Stimulated activated naive CD8-positive, alpha-beta T cell treated with anti-CD3 and anti-CD28 coated beads, Interleukin-15, Interleukin-2, amounts not matched to agents 100 U/mL and 50 U/mL, for 24 hours (primary cell): Measurements from ENCODE around the gene LZTR1.
A peak's percentile ranks its signal among the peaks of the same experiment; 100 is the strongest.
"Not testable (repeated sequence)": the region's sequence is repeated elsewhere in the genome, so short reads cannot be mapped to it uniquely, and the experiment has no call there.

ENCODE experiments used
- ATAC-seq: fragments of 150-1000 bp; cut with Tn5 transposase; one replicate; pipeline ENCODE4 v1.10.0; 2021
- DNase-seq: peaks from one replicate; pipeline ENCODE4 v3.0.0; 2021

LZTR1 gene

GRCh38 chr22:20965888-20966855, 15.9 kb upstream of the LZTR1 start:
- ATAC-seq: no peak
- DNase-seq: no peak

DNA sequence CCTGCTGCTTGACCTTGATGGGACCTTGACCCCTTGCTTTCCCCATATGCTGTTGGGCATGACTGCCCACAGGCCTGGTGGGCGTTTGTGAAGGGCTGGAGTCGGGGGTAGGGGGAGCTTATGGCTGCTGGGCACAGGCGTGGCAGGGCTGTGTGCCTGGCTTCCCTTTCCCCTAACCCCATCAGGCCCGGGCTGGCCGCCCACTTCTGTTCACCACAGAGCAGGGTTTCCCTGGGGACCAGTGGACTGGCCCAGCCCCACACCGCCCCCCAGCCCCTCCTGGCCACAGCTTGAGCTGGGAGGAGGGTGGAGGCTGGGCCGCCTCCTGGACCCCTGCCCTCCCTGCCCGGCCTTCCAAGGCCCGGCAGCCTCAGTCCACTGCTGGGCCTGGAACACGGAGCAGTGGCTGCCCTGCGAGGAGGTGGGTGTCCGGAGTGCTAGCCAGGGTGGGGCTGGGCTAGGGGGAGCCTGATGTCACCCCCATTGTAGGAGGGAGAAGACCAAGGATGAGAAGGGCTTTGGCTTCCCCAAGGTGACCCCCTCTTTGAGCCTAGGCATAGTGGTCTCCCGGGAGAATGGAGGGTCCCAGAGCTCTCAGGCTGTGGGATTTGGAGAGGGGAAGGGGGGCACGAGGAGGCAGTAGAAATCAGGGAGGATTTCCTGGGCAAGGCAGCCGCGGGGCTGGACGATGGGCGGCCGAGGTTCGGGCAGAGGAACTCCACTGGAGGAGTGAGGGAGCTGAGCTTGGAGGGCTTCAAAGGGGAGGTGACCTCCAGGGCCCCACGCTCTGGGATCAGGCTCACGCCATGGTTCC, 15.0 kb upstream of the LZTR1 start, which contains the start of gene AIFM3:
Gene AIFM3 (plus strand): TSS at position 373 of the 814 bp plus-strand sequence. CDS start 690 bp downstream, outside the sequence.
- ATAC-seq: no peak
- no peak for DNase-seq

- no peak for DNase-seq
- no peak for ATAC-seq
Observed at GRCh38 chr22:20967697-20968211, 14.3 kb upstream of the LZTR1 start.

DNA sequence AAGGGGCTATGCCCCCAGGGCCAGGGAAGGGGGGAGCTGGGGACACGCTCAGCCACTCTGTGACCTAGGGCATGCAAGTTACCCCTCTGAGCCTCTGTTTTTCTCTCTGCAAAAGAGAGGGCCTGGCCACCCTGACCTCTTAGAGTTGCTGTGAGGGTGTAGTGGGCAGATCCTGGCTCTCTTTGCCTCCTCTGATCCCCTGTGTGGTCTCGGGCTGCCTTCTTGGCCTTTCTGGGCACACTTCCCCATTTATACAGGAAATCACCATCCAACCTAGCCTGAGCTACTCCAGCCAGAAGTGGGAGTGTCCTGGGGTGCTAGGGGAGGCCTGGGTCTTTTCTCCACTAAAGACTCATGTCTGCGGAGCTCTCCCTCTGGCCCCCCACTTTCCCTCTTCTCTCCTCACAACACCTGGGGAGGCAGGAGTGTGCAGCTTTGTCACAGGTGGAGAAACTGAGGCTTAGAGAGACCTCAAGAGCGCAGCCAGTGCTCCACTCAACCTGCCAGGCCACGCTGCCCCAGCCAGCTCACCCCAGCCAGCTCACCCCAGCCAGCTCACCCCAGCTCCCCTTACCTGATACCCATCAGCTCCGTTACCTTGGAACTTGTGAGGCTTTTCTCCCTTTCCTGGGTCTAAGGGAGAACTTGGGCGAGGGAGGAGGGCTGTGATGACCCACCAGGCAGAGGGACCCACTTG, 13.7 kb upstream of the LZTR1 start:
- DNase-seq (no peak), ATAC-seq (no peak)

- ATAC-seq (no peak), DNase-seq (no peak)
Observed at GRCh38 chr22:20970939-20971657, 11.0 kb upstream of the LZTR1 start.

DNA sequence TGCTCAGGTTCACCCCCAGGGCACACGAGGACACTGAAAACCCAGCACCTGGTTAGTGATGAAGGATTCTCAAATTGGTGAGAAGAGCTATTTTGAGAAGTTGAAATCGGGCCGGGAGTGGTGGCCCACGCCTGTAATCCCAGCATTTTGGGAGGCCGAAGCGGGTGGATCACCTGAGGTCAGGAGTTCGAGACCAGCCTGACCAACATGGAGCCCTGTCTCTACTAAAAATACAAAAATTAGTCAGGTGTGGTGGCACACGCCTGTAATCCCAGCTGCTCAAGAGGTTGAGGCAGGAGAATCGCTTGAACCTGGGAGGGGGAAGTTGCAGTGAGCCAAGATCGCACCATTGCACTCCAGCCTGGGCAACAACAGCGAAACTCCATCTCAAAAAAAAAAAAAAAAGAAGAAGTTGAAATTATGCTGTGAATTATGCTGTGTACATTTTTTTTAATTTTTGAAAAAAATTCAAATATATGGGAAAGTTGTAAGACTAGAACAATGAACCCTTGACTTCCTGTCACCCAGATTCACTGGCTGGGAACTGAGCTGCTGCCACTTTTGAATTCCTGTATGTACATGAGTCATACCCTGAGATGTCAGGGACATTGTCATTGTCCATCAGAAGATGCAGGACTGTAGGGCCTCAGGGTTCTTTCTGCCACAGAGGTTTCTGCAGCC, 9.9 kb upstream of the LZTR1 start:
- ATAC-seq, DNase-seq: not testable (repeated sequence)

DNA sequence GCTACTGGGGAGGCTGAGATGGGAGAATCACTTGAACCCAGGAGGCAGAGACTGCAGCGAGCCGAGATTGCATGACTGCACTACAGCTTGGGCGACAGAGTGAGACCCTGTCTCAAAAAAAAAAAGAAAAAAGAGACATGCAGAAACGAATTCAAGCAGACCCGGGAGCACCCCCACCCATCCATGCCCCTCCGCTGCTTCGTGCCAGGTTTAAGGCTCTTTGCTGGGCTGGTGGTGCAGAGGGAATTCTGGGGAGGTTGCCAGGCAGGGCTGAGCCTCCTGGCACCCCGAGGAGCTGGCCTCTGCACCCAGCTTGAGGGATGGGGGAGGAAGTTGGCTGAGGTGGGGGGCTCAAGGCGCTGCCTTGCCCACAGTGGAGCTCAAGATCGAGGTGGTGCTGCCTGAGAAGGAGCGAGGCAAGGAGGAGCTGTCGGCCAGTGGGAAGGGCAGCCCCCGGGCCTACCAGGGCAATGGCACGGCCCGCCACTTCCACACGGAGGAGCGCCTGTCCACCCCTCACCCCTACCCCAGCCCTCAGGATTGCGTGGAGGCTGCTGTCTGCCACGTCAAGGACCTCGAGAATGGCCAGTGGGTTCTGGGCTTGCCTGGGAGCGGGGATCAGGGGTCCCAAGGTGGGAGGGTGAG, 9.0 kb upstream of the LZTR1 start:
- ATAC-seq: no peak
- no peak for DNase-seq

GRCh38 chr22:20973634-20974286, 8.3 kb upstream of the LZTR1 start:
- ATAC-seq: no peak
- DNase-seq: no peak

DNA sequence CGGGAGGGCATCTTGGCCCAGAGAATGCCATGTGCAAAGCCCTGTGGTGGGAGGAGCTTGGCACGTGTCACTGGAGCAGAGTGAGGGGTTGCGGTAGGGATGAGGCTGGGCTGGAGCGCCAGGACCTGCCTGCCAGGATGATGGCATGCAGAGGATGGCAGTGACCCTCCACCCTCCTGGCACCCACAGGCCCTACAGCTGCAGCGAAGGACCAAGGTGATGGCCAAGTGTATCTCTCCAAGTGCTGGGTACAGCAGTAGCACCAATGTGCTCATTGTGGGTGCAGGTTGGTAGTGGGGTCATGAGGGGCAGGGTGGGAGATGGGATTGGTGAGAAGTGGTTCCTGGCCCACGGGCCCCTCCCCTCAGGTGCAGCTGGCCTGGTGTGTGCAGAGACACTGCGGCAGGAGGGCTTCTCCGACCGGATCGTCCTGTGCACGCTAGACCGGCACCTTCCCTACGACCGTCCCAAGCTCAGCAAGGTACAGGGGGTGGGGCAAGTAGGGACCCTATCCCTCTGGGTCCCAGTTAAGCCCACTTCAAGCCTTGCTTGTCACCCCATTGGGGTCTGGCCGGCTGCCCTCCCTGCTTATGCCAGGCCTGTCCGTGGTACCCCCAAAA, 7.7 kb upstream of the LZTR1 start:
- DNase-seq: no peak
- ATAC-seq: no peak

GRCh38 chr22:20975541-20976290, 6.4 kb upstream of the LZTR1 start:
- DNase-seq: no peak
- no peak for ATAC-seq

- no peak for DNase-seq
- ATAC-seq: no peak
Observed at GRCh38 chr22:20976291-20976877, 5.7 kb upstream of the LZTR1 start.

- ATAC-seq (no peak), DNase-seq (no peak)
Observed at GRCh38 chr22:20977019-20977418, 5.1 kb upstream of the LZTR1 start.

GRCh38 chr22:20977516-20978170, 4.5 kb upstream of the LZTR1 start:
- DNase-seq: no peak
- no peak for ATAC-seq

- DNase-seq: no peak
Observed at GRCh38 chr22:20978419-20978818, 3.7 kb upstream of the LZTR1 start.

GRCh38 chr22:20979243-20979809, 2.8 kb upstream of the LZTR1 start:
- DNase-seq (peak; percentile 73), ATAC-seq (peak; percentile 72)

More at GRCh38 chr22:20978419-20978818, 3.7 kb upstream of the LZTR1 start:
- ATAC-seq: no peak

- DNase-seq: no peak
- no peak for ATAC-seq
Observed at GRCh38 chr22:20979940-20980453, 2.1 kb upstream of the LZTR1 start.

GRCh38 chr22:20980523-20980922, 1.6 kb upstream of the LZTR1 start:
- no peak for DNase-seq
- ATAC-seq: no peak
